GM12878 (cell line): ENCODE measurements around the gene HIVEP2. TPM values are rescaled to one million over a fixed set of nuclear protein-coding genes. Genes with fewer than 3 reads are reported as not detected.

ENCODE experiments used
- ATAC-seq: fragments of 200-7000 bp; cut with Tn5 transposase; 3 replicates; pipeline ENCODE4 v1.9.1; 2020; ENCODE audit warnings: mild to moderate bottlenecking, moderate library complexity
- BruUV-seq: library from RNA; stranded (reverse); fragments of 400-500 nt; replicated peaks from 2 replicates; lab custom pipeline; 2021; lab: Mats Ljungman, UMichigan
- CTCF ChIA-PET: fragments of 300-600 bp; sonication (Branson Sonifier 250); formaldehyde crosslinking; extraction: SDS; loops from one replicate; lab custom pipeline; 2021; ENCODE audit warnings: inconsistent platforms; lab: Yijun Ruan, JAX
- POLR2A ChIA-PET: fragments of 350-600 bp; formaldehyde crosslinking; extraction: SDS; loops from one replicate; lab custom pipeline; 2021; ENCODE audit warnings: inconsistent platforms; lab: Charles Lee
- RAD21 ChIA-PET: fragments of 300-600 bp; sonication (Branson Sonifier 250); formaldehyde crosslinking; loops from one replicate; lab custom pipeline; 2023; ENCODE audit warnings: antibody characterized with exemption; ENCODE audit not compliant: unreplicated experiment; lab: Charles Lee
- SMC1A ChIA-PET: fragments of 300-600 bp; sonication (Branson Sonifier 250); formaldehyde crosslinking; loops from one replicate; lab custom pipeline; 2023; ENCODE audit not compliant: unreplicated experiment, uncharacterized antibody; lab: Charles Lee
- DNase-seq: peaks from one replicate; pipeline ENCODE4 v3.0.0-alpha.2; 2011; ENCODE audit warnings: low read depth, low spot score
- FAIRE-seq: peaks from 3 replicates; lab custom pipeline; 2011; peaks lifted over from hg19 to GRCh38; lab: Jason Lieb, UNC
- H2AFZ ChIP-seq: 2 replicates; pipeline ENCODE4 v1.6.0; 2011; ENCODE audit warnings: low read depth, low read length, control low read depth; ENCODE audit not compliant: control insufficient read depth
- H3K27ac ChIP-seq: 2 replicates; pipeline ENCODE4 v1.5.1; 2011; ENCODE audit warnings: control low read depth; ENCODE audit not compliant: control insufficient read depth, insufficient read depth
- H3K27me3 ChIP-seq, 2 experiments: replicated peaks in 1 of 2; 2 replicates each; pipeline versions ENCODE4 v1.6.0 to v1.6.1; 2011; ENCODE audit warnings: low read length in 1 of 2; ENCODE audit not compliant: control insufficient read depth in 2 of 2, insufficient read depth in 2 of 2
- H3K36me3 ChIP-seq, 2 experiments: 2 replicates each; pipeline ENCODE4 v1.5.1; 2011; ENCODE audit warnings: low read length in 1 of 2; ENCODE audit not compliant: control insufficient read depth in 2 of 2, insufficient read depth in 2 of 2
- H3K4me1 ChIP-seq: 2 replicates; pipeline ENCODE4 v1.6.1; 2011; ENCODE audit warnings: mild to moderate bottlenecking, low read length, moderate library complexity, mixed read lengths; ENCODE audit not compliant: control insufficient read depth, insufficient read depth
- H3K4me2 ChIP-seq: 2 replicates; pipeline ENCODE4 v1.6.0; 2011; ENCODE audit warnings: control low read depth; ENCODE audit not compliant: control insufficient read depth, insufficient read depth
- H3K4me3 ChIP-seq: fragments of 200-600 bp; sonication (generic); 2 replicates; pipeline ENCODE4 v1.5.1; 2016
- H3K79me2 ChIP-seq: 2 replicates; pipeline ENCODE4 v1.6.0; 2011; ENCODE audit warnings: low read length; ENCODE audit not compliant: control insufficient read depth, insufficient read depth
- H3K9ac ChIP-seq: 2 replicates; pipeline ENCODE4 v1.8.0; 2011; ENCODE audit warnings: low read length, control low read depth, mixed read lengths; ENCODE audit not compliant: control insufficient read depth, insufficient read depth
- H3K9me3 ChIP-seq: replicated peaks from 3 replicates; pipeline ENCODE4 v1.5.1; 2011; ENCODE audit warnings: mild to moderate bottlenecking, low read length; ENCODE audit not compliant: control insufficient read depth, insufficient read depth
- H4K20me1 ChIP-seq: 2 replicates; pipeline ENCODE4 v1.6.0; 2011; ENCODE audit not compliant: control insufficient read depth, insufficient read depth
- GATAD2B ChIP-seq: fragments of 450-650 bp; conservative IDR thresholded peaks from 2 replicates; pipeline ENCODE4 v1.6.1; 2017; ENCODE audit warnings: low read depth, mild to moderate bottlenecking, moderate library complexity
- NR2C2 ChIP-seq: IDR thresholded peaks from 2 replicates; pipeline ENCODE4 v1.6.1; 2011; ENCODE audit warnings: borderline replicate concordance, low read depth; ENCODE audit not compliant: control insufficient read depth, insufficient read length
- POLR2AphosphoS2 ChIP-seq: IDR thresholded peaks from 2 replicates; pipeline ENCODE4 v1.6.1; 2011; ENCODE audit warnings: low read depth, mild to moderate bottlenecking, low read length, improper control_type of control experiment, moderate library complexity
- RB1 ChIP-seq: fragments of 450-650 bp; formaldehyde crosslinking; IDR thresholded peaks from 2 replicates; pipeline ENCODE4 v1.6.1; 2017; ENCODE audit warnings: mild to moderate bottlenecking, borderline replicate concordance
- SMAD5 ChIP-seq: IDR thresholded peaks from 2 replicates; pipeline ENCODE4 v1.6.1; 2016; ENCODE audit warnings: antibody characterized with exemption, low read depth
- STAT1 ChIP-seq: fragments of 450-650 bp; conservative IDR thresholded peaks from 2 replicates; pipeline ENCODE4 v1.6.1; 2014; ENCODE audit warnings: antibody characterized with exemption, mild to moderate bottlenecking
- ZNF384 ChIP-seq: IDR thresholded peaks from 2 replicates; pipeline ENCODE4 v1.6.1; 2012; ENCODE audit warnings: low read depth, mild to moderate bottlenecking, low read length, improper control_type of control experiment, borderline replicate concordance
- ZSCAN29 ChIP-seq: fragments of 450-650 bp; IDR thresholded peaks from 2 replicates; pipeline ENCODE4 v1.6.1; 2017; ENCODE audit warnings: mild to moderate bottlenecking, moderate library complexity
- WGBS: methylation state at CpG from one replicate; pipeline ENCODE4 v1.1.6; 2016; ENCODE audit warnings: low lambda C conversion rate; ENCODE audit not compliant: insufficient replicate concordance, insufficient coverage; ENCODE audit errors: missing lambda C conversion rate; 5-methylcytosine and 5-hydroxymethylcytosine counted together
- in situ Hi-C: fragments of 300-500 bp; cut with MboI; formaldehyde crosslinking; loops from 9 replicates; pipeline ENCODE4 v1.14.3; 2018; ENCODE audit warnings: mixed read lengths
- intact Hi-C: fragments of 100-400 bp; cut with micrococcal nuclease; formaldehyde crosslinking; loops from one replicate; pipeline ENCODE4 v1.14.2; 2022; ENCODE audit not compliant: unreplicated experiment
- polyA plus RNA-seq, 11 experiments: library from polyadenylated mRNA; depleted of rRNA in 4 of 11; unstranded in 6 of 11; stranded (reverse) in 5 of 11; fragments of >200 nt; fragmentation: Nextera tagmentation in 4 of 11; fragmentation: Illumina TruSeq in 1 of 11; extraction: Ambion mirVana in 4 of 11; extraction: Trizol in 1 of 11; gene quantifications; 1 replicate in 1 of 11; 2 replicates in 10 of 11; pipeline versions ENCODE4 v1.2.1 to v1.2.3, GENCODE V29; 2011 to 2016; ENCODE audit warnings: inconsistent platforms in 2 of 11, missing spikeins in 2 of 11, low read depth in 1 of 11
- total RNA-seq, 4 experiments: library from RNA; depleted of rRNA in 3 of 4; stranded (reverse); fragments of >200 nt in 3 of 4; fragmentation: Illumina TruSeq in 1 of 4; extraction: Trizol in 1 of 4; gene quantifications; 2 replicates each; pipeline versions ENCODE4 v1.2.1 to v1.2.3, GENCODE V29; 2013 to 2021
- TF ChIP-seq, protein P1 (sequence below): fragments of 450-650 bp; IDR thresholded peaks from 2 replicates; pipeline ENCODE4 v1.6.1; 2014; ENCODE audit warnings: mild to moderate bottlenecking

HIVEP2 gene
- total and polyA plus RNA-seq, 10 of the 15 experiments (the other 5 are each of a cell fraction or from before 2014, with no cell fraction given) = 1.2 to 15.7 (median 10.2) TPM

DNA sequence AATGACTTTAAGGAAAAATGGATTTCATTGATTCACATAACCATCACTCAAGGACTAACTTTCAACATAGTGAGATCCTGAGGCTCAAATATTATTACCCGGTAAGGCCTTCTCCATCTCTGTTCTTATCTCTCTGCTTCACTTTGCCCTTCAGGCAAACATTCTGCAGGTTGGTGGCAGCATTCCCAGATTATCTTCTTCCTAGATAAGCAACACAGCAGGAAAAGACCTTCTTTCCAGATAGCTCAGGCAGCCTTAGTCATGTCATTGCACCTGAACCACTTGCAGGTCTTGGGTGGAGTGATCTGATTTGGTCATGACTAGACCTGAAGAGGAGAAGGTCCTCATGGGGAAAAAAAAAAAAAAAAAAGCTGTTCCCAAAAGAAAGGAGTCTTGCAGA lies 5.3 kb upstream of the HIVEP2 start:
- no peak for ATAC-seq
- ChIA-PET CTCF (interaction anchor here (0.6 kb wide), 1 partner anchor 497 kb away, joined by 3 read pairs; no protein-coding TSS in a partner anchor), POLR2A (interaction anchor here (0.6 to 1.0 kb wide), 2 partner anchors 108 to 254 kb away, joined by 3 to 6 read pairs; no protein-coding TSS in a partner anchor), RAD21 (no interaction called here), SMC1A (interaction anchor here (3.3 kb wide), 1 partner anchor 76 kb away, joined by 16 read pairs; no protein-coding TSS in a partner anchor)
- FAIRE-seq = no peak
- Histone ChIP-seq H3K4me1 (peaks cover 21% of the 10 kb centered on the region), H4K20me1 (no peaks in the 10 kb centered on the region), H3K27me3 (no peaks in the 10 kb centered on the region), H3K9ac (no peak overlapping the region), H3K27ac (no peak overlapping the region), H3K9me3 (no peaks in the 10 kb centered on the region), H3K4me3 (no peak overlapping the region), H2AFZ (no peak overlapping the region), H3K79me2 (peaks cover 16% of the 10 kb centered on the region), H3K36me3 (no peaks in the 10 kb centered on the region), H3K4me2 (no peak overlapping the region)
- intact Hi-C loops = loop anchor here (10.0 kb wide), 1 partner anchor 325 kb away; no protein-coding TSS in a partner anchor
- 100% methylated on average over 1 of the region's 1 CpG for WGBS
- no TSS peak for BruUV-seq
- in situ Hi-C loops = no loop called here
- DNase-seq = no peak
- TF ChIP-seq STAT1 (no peak), POLR2AphosphoS2 (no peak), SMAD5 (no peak), GATAD2B (no peak), ZNF384 (no peak), RB1 (no peak), ZSCAN29 (no peak), NR2C2 (no peak)
- TF ChIP-seq, protein P1, sequence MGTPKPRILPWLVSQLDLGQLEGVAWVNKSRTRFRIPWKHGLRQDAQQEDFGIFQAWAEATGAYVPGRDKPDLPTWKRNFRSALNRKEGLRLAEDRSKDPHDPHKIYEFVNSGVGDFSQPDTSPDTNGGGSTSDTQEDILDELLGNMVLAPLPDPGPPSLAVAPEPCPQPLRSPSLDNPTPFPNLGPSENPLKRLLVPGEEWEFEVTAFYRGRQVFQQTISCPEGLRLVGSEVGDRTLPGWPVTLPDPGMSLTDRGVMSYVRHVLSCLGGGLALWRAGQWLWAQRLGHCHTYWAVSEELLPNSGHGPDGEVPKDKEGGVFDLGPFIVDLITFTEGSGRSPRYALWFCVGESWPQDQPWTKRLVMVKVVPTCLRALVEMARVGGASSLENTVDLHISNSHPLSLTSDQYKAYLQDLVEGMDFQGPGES = no peak
